GM19438 (cell line): Measurements from ENCODE around the gene PPM1A.

ENCODE experiments used
- ATAC-seq: cut with Tn5 transposase; IDR thresholded peaks from one replicate; pipeline ENCODE4 v1.9.1; 2021; ENCODE audit warnings: low read depth; ENCODE audit not compliant: unreplicated experiment

PPM1A gene

GRCh38 chr14:60257865-60258264 lies 8.8 kb downstream of the PPM1A start:
- no peak for ATAC-seq

GRCh38 chr14:60265163-60265562 lies 16.1 kb downstream of the PPM1A start:
- ATAC-seq = no peak

GRCh38 chr14:60266021-60266937 lies 17.3 kb downstream of the PPM1A start:
- no peak for ATAC-seq

GRCh38 chr14:60272177-60272576 lies 23.2 kb downstream of the PPM1A start:
- ATAC-seq = no peak

GRCh38 chr14:60273956-60274355 lies 24.9 kb downstream of the PPM1A start:
- no peak for ATAC-seq

- ATAC-seq = no peak
Observed at GRCh38 chr14:60274448-60274847, 25.4 kb downstream of the PPM1A start.

- no peak for ATAC-seq
Observed at GRCh38 chr14:60275932-60276331, 26.9 kb downstream of the PPM1A start.

- no peak for ATAC-seq
Observed at GRCh38 chr14:60276347-60276746, 27.3 kb downstream of the PPM1A start.

GRCh38 chr14:60277605-60278190 lies 28.7 kb downstream of the PPM1A start:
- ATAC-seq = no peak

GRCh38 chr14:60278350-60278749 lies 29.3 kb downstream of the PPM1A start:
- no peak for ATAC-seq

GRCh38 chr14:60287452-60287851 lies 38.4 kb downstream of the PPM1A start:
- no peak for ATAC-seq

GRCh38 chr14:60288279-60288678 lies 39.3 kb downstream of the PPM1A start:
- no peak for ATAC-seq

- no peak for ATAC-seq
Observed at GRCh38 chr14:60294411-60295069, 45.5 kb downstream of the PPM1A start.

GRCh38 chr14:60300019-60300418 lies 51.0 kb downstream of the PPM1A start:
- ATAC-seq = no peak

GRCh38 chr14:60301685-60302084 lies 52.7 kb downstream of the PPM1A start:
- ATAC-seq = no peak

GRCh38 chr14:60302663-60303062 lies 53.6 kb downstream of the PPM1A start:
- no peak for ATAC-seq

GRCh38 chr14:60303745-60304144 lies 54.7 kb downstream of the PPM1A start:
- ATAC-seq = no peak

GRCh38 chr14:60304509-60304908 lies 55.5 kb downstream of the PPM1A start:
- no peak for ATAC-seq

- ATAC-seq = no peak
Observed at GRCh38 chr14:60309867-60310552, 61.0 kb downstream of the PPM1A start.

- ATAC-seq = peak; percentile 56
Observed at GRCh38 chr14:60311417-60311816, 62.4 kb downstream of the PPM1A start.

- ATAC-seq = no peak
Observed at GRCh38 chr14:60313093-60313492, 64.1 kb downstream of the PPM1A start.
